Skeletal muscle tissue (tissue), 4 donors: ENCODE results near the gene DBNL. TPM values are rescaled to one million over a fixed set of nuclear protein-coding genes. Genes with fewer than 3 reads are reported as not detected.

Experiments used
- H3K27ac ChIP-seq: one replicate; pipeline ENCODE4 v1.7.0; 2013; ENCODE audit warnings: mild to moderate bottlenecking, low read depth, low read length, inconsistent platforms
- H3K27me3 ChIP-seq, 3 donors: one replicate each; pipeline ENCODE4 v1.7.0; 2013; ENCODE audit warnings: low read length in 3 of 3; ENCODE audit not compliant: control insufficient read depth in 3 of 3, insufficient read depth in 3 of 3
- H3K36me3 ChIP-seq, 3 donors: one replicate each; pipeline ENCODE4 v1.7.0; 2013; ENCODE audit warnings: low read length in 3 of 3; ENCODE audit not compliant: control insufficient read depth in 3 of 3, insufficient read depth in 3 of 3
- H3K4me1 ChIP-seq, 3 donors: one replicate each; pipeline ENCODE4 v1.7.0; 2013; ENCODE audit warnings: low read length in 3 of 3, mild to moderate bottlenecking in 3 of 3; ENCODE audit not compliant: control insufficient read depth in 3 of 3, insufficient read depth in 3 of 3
- H3K4me3 ChIP-seq, 3 donors: one replicate each; pipeline ENCODE4 v1.7.0; 2013; ENCODE audit warnings: low read length in 3 of 3
- H3K9ac ChIP-seq, 3 donors: one replicate each; pipeline ENCODE4 v1.7.0; 2013; ENCODE audit warnings: low read length in 3 of 3, mild to moderate bottlenecking in 3 of 3, moderate library complexity in 2 of 3, low read depth in 1 of 3
- H3K9me3 ChIP-seq, 3 donors: one replicate each; pipeline ENCODE4 v1.7.0; 2013; ENCODE audit warnings: low read length in 3 of 3; ENCODE audit not compliant: control insufficient read depth in 3 of 3
- total RNA-seq: library from RNA; depleted of rRNA; stranded (reverse); fragments of >200 nt; gene quantifications from one replicate; pipeline ENCODE4 v1.2.3, GENCODE V29; 2014
- donor health status: Osteomylitis.

Gene DBNL
- total RNA-seq, 1 donor from 2014 or later: 41.2 TPM

DNA sequence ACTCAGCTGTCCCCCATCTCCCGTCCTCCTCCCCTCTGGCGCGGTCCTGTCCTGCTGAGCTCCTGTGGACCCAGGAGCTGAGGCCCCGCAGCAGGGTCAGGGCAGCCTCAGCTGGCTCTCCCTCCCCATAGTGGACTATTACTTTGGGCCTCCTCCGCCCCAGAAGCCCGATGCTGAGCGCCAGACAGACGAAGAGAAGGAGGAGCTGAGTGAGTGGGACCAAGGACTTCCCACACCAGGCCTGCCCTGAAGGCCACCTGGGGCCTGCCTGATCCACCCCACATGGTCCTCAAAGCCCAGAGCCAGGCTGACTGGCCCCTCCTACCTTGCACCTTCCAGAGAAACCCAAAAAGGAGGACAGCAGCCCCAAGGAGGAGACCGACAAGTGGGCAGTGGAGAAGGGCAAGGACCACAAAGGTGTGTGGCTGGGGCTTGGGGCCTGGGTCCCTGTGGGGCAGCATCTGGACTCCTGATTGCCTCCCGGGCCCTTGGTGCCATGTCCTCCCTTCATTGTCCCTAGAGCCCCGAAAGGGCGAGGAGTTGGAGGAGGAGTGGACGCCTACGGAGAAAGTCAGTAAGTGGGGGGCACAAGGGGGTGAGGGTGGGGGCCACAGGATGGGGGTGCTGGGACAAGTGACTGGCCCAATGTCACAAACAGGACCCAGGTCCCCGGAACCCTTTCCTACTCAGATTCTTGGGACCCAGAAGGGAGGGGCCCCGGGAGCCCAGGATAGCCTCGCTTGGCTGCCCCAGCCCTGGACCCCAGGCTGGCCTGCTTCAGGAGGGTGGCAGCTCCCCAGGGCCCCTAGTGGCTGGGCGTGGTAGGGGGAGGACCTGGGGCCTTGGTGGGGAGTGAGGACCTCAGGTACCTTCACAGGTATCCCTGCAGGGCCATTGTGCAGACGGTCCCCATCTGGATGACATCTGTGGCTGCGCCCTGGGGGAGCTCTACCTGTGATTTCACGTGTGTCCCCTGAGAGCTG, 64.6 kb downstream of the DBNL start:
- no peak overlapping the region for H3K4me3 ChIP-seq
- H3K4me1 ChIP-seq: peaks cover 7 to 27% (median 17%) of the 10 kb centered on the region in 3 donors
- H3K36me3 ChIP-seq: peaks cover 3 to 7% (median 6%) of the 10 kb centered on the region in 3 donors
- H3K9me3 ChIP-seq: no peaks in the 10 kb centered on the region
- H3K9ac ChIP-seq: peak overlapping the region in 1 of 3 donors; percentile 40
- H3K27me3 ChIP-seq: peaks cover 9 to 26% (median 10%) of the 10 kb centered on the region in 3 donors
- no peak overlapping the region for H3K27ac ChIP-seq

DNA sequence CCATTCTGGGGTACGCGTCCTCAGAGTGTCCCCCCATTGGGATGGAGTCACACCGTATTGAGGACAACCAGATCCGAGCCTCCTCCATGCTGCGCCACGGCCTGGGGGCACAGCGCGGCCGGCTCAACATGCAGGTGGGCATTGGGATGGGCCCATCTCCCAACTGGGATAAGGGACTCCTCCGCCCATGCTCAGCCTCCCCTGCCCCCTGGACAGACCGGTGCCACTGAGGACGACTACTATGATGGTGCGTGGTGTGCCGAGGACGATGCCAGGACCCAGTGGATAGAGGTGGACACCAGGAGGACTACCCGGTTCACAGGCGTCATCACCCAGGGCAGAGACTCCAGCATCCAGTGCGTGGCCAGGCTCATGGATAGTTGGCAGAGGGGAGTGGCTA, 65.5 kb downstream of the DBNL start:
- H3K36me3 ChIP-seq: peaks cover 3 to 7% (median 6%) of the 10 kb centered on the region in 3 donors
- no peaks in the 10 kb centered on the region for H3K9me3 ChIP-seq
- H3K9ac ChIP-seq: no peak overlapping the region
- H3K4me3 ChIP-seq: no peak overlapping the region
- H3K27me3 ChIP-seq: peaks cover 7 to 24% (median 8%) of the 10 kb centered on the region in 3 donors
- H3K4me1 ChIP-seq: peaks cover 16 to 36% (median 24%) of the 10 kb centered on the region in 3 donors
- H3K27ac ChIP-seq: no peak overlapping the region

DNA sequence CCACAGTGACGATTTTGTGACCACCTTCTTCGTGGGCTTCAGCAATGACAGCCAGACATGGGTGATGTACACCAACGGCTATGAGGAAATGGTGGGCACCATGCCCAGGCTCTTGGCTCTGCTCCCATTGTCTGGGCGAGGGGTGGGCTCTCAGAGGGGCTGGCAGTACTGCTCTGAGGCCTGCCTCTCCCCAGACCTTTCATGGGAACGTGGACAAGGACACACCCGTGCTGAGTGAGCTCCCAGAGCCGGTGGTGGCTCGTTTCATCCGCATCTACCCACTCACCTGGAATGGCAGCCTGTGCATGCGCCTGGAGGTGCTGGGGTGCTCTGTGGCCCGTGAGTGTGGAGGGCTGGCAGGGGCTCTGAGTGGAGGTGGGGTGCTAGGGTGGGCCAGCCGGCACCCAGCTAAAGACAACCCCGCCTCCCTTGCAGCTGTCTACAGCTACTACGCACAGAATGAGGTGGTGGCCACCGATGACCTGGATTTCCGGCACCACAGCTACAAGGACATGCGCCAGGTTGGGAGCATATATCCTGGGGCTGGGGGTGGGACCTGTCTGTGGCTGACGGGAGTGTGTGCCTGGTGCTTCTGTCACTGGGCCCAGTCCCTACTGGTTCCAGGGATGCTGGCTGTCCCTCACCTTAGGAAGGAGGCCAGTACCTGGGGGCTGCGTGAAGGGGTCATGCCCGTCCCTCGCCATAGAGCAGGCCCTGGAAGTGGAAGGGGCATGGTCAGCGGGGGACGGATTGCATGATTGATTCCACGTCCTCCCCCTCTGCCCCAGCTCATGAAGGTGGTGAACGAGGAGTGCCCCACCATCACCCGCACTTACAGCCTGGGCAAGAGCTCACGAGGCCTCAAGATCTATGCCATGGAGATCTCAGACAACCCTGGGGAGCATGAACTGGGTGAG, 66.5 kb downstream of the DBNL start:
- Histone ChIP-seq H3K27ac (no peak overlapping the region), H3K4me3 (no peak overlapping the region), H3K9ac (no peak overlapping the region), H3K9me3 (no peaks in the 10 kb centered on the region), H3K27me3 (peaks cover 0 to 15% (median 3%) of the 10 kb centered on the region in 3 donors), H3K36me3 (peaks cover 3 to 14% (median 8%) of the 10 kb centered on the region in 3 donors), H3K4me1 (peaks cover 14 to 35% (median 21%) of the 10 kb centered on the region in 3 donors)

Other genes with a start within 250 kb of the DBNL start
- gene MRPS24, start 175.2 kb upstream of the DBNL start, total RNA-seq: 55.8 TPM
- gene URGCP, start 138.1 kb upstream of the DBNL start, total RNA-seq: 28.2 TPM
- 8.9 TPM for gene UBE2D4, start 118.3 kb upstream of the DBNL start, total RNA-seq
- gene SPDYE1, start 46.8 kb upstream of the DBNL start, total RNA-seq: not detected
- 618 TPM for gene PGAM2, start 20.9 kb downstream of the DBNL start, total RNA-seq
- 12.5 TPM for gene POLM, start 37.8 kb downstream of the DBNL start, total RNA-seq
- 32.4 TPM for gene AEBP1, start 59.6 kb downstream of the DBNL start, total RNA-seq
- gene POLD2, start 78.8 kb downstream of the DBNL start, total RNA-seq: 64.7 TPM
- 21.4 TPM for gene MYL7, start 96.6 kb downstream of the DBNL start, total RNA-seq
- 2.1 TPM for gene GCK, start 144.7 kb downstream of the DBNL start, total RNA-seq
- gene YKT6, start 156.3 kb downstream of the DBNL start, total RNA-seq: 40.7 TPM